ENCODE results near the gene NUDT4B. TPM values are rescaled to one million over a fixed set of nuclear protein-coding genes. Genes with fewer than 3 reads are reported as not detected.

The NUDT4B gene
- total and polyA plus RNA-seq, 10 of the 15 experiments (the other 5 are each of a cell fraction or from before 2014, with no cell fraction given) = 0.11 to 25.5 (median 5.1) TPM; not detected in 2

Small RNA genes within 50 kb of the gene (small RNA-seq; reads per million reads assigned to genes)
- gene RNU6-1171P = not detected

Other genes with a start within 250 kb of the NUDT4B start
- gene NBPF14, start 152.8 kb upstream of the NUDT4B start, total RNA-seq (2014; rRNA removed) = 1.4 TPM in 2 replicates
- gene NBPF14, start 152.8 kb upstream of the NUDT4B start, total RNA-seq (2014; rRNA removed; fragmentation: Illumina TruSeq; extraction: Trizol) = 0.98 and 1.2 TPM in 2 replicates
- 0.98 and 1.6 TPM in 2 replicates for gene NBPF14, start 152.8 kb upstream of the NUDT4B start, total RNA-seq (2021)
- 5.3 and 6.6 TPM in 2 replicates for gene NBPF14, start 152.8 kb upstream of the NUDT4B start, polyA plus RNA-seq (2011; rRNA removed)
- gene NBPF14, start 152.8 kb upstream of the NUDT4B start, polyA plus RNA-seq (2014; fragmentation: Illumina TruSeq; extraction: Trizol) = 0.98 and 1.2 TPM in 2 replicates
- gene NBPF14, start 152.8 kb upstream of the NUDT4B start, polyA plus RNA-seq (2014; fragmentation: Nextera tagmentation; extraction: Ambion mirVana) = under 1 TPM; 0.05 to 0.27 TPM
- 0.58 and 0.75 TPM in 2 replicates for gene NBPF14, start 152.8 kb upstream of the NUDT4B start, polyA plus RNA-seq (2014; rRNA removed)
- under 1 TPM; 0.57 to 0.63 TPM for gene NBPF14, start 152.8 kb upstream of the NUDT4B start, polyA plus RNA-seq (2016; fragmentation: Nextera tagmentation; extraction: Ambion mirVana)
- gene PDE4DIP, start 95.7 kb downstream of the NUDT4B start, total RNA-seq (2014; rRNA removed) = 3.4 and 4.6 TPM in 2 replicates
- gene PDE4DIP, start 95.7 kb downstream of the NUDT4B start, total RNA-seq (2014; rRNA removed; fragmentation: Illumina TruSeq; extraction: Trizol) = 5.0 and 5.1 TPM in 2 replicates
- gene PDE4DIP, start 95.7 kb downstream of the NUDT4B start, total RNA-seq (2021) = 7.4 and 8.2 TPM in 2 replicates
- 9.0 and 9.4 TPM in 2 replicates for gene PDE4DIP, start 95.7 kb downstream of the NUDT4B start, polyA plus RNA-seq (2011; rRNA removed)
- 5.9 and 8.0 TPM in 2 replicates for gene PDE4DIP, start 95.7 kb downstream of the NUDT4B start, polyA plus RNA-seq (2014; fragmentation: Illumina TruSeq; extraction: Trizol)
- 1 to 10 TPM; 3.5 to 3.6 TPM for gene PDE4DIP, start 95.7 kb downstream of the NUDT4B start, polyA plus RNA-seq (2014; fragmentation: Nextera tagmentation; extraction: Ambion mirVana)
- 3.5 and 4.6 TPM in 2 replicates for gene PDE4DIP, start 95.7 kb downstream of the NUDT4B start, polyA plus RNA-seq (2014; rRNA removed)
- 1 to 10 TPM; 7.9 to 8.3 TPM for gene PDE4DIP, start 95.7 kb downstream of the NUDT4B start, polyA plus RNA-seq (2016; fragmentation: Nextera tagmentation; extraction: Ambion mirVana)